Panc1 (cell line): ENCODE results near the gene SEC61G.

ENCODE experiments used
- CTCF ChIP-seq: fragments of 450-650 bp; IDR thresholded peaks from 2 replicates; pipeline ENCODE4 v1.5.1; 2017; ENCODE audit warnings: mild to moderate bottlenecking
- POLR2AphosphoS5 ChIP-seq: IDR thresholded peaks from 2 replicates; pipeline ENCODE4 v1.6.1; 2012; ENCODE audit warnings: mild to moderate bottlenecking, low read depth, low read length, moderate library complexity
- REST ChIP-seq, 2 experiments: IDR thresholded peaks; 2 replicates each; pipeline ENCODE4 v1.6.1; 2011 to 2012; ENCODE audit warnings: low read depth in 2 of 2, control low read depth in 1 of 2, low read length in 1 of 2, mild to moderate bottlenecking in 1 of 2, moderate library complexity in 1 of 2; ENCODE audit not compliant: insufficient read depth in 1 of 2
- SIN3A ChIP-seq: IDR thresholded peaks from 2 replicates; pipeline ENCODE4 v1.6.1; 2012; ENCODE audit warnings: low read depth, mild to moderate bottlenecking, low read length, moderate library complexity, borderline replicate concordance; ENCODE audit not compliant: insufficient read depth

- TF ChIP-seq CTCF (no peak), POLR2AphosphoS5 (peak; percentile 99), SIN3A (peak; percentile 88; the same call in 1 of the 2 replicates), REST (IDR thresholded peaks at IDR 0.05; ENCODE audit: insufficient read depth in 1 of 2, low read depth in 2 of 2, low read length in 1 of 2) (0 out of 4 replicates have a peak, but pooled peaks of 1 of the 2 experiments have one; percentile 23)
Measured at GRCh38 chr7:54758702-54759592, at the start of gene SEC61G.
